ENCODE results near the gene CARMIL1.

Gene CARMIL1

DNA sequence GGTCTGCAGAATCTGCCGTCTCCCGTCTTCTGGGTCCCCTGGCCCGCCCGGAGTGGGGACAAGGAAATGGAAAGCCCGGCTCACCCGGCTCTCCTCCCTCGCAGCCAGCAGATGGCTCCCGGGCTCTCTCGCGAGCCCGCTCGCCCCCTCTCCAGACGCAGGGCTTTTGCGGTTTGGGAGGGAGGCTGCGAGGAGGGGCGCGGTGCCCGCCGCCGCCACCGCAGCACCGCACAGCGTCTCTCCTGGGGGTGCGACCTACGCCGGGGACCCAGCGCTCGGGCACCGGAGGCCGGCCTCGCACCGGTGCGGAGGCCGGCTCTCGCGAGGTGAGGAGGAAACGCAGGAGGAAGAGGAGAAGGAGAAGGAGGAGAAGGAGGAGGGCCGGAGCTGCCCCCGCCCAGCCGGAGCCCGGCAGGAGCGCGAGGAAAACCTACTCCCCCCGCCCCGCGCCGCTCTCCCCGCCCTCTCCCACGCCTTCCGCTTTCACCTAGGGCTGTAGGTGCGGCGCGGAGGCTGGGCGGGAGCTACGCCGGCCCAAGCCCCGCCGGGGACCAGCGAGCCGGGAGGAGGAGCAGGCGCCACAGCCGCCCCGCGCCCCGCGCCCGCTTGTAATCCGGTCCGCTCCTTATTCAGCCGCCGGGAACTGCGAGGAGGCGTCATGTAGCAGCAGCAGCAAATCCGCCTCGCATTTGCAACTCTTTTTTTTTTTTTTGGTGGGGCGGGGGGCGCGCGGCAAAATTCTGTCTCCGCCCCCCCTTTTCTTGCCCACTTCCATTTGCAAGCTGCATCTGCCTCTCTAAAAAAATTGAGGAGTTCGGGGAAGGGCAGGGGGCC, at the start of gene CARMIL1:
CARMIL1 (plus strand) TSS at position 461 of the 834 bp plus-strand sequence. CDS start 422 bp downstream, outside the sequence.
- DNase-seq: peak; percentile 80 to 86
- TF ChIP-seq GATA1 (IDR thresholded peaks at IDR 0.05; ENCODE audit: low read depth, low read length) (no peak), POLR2A (IDR thresholded peaks at IDR 0.05; ENCODE audit: low read length) (no peak)

DNA sequence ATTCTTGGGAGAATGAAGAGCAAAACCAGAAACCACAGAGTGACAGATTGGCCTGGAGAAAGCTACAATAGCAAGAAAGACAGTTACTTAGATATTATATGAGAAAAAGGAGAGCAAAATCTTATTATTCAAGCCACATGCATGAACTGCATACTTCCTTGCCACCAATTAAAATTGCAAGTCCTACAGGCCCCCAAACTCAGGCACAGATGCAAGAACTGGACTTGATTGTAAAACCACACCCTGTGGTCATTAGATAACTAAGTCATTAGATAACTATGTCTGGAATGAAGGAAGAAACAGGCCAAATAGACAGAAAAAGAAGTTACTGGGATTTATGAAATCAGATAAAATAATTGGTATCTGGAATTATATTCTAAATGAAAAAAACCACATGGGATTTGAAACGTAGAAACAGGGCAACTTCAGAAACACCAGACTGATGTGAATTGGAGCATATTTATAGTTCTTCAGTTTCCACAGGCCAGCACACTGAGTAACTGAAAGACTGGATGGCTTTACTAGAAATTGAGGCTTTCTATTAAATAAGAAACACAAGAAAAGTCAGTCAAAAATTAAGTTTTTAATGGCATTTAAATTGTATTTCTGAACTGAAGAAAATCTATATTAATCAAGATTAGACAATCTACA, 49.4 kb upstream of the CARMIL1 start:
- DNase-seq: no peak
- TF ChIP-seq POLR2A (IDR thresholded peaks at IDR 0.05; ENCODE audit: low read length) (no peak), GATA1 (IDR thresholded peaks at IDR 0.05; ENCODE audit: low read depth, low read length) (no peak)

DNA sequence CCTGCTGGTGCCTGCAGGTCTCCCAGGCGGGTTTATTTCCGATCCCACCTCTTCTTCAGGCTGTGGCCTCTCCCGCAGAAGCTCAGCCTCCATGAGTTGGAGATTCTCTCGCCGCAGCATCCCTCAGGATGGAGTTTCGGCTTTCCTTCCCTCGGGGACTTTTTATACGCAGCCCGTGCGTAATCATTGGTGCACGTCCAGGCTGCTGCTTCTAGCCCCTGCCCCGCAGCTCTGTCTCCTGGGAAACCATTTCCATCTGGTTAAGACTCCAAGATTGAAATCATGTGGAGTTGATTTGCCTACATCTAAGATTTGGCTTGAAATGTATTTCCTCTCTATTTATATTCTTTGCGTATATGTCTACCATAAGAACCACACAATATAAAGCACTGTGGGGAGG, 46.7 kb upstream of the CARMIL1 start:
- no peak for DNase-seq
- TF ChIP-seq GATA1 (IDR thresholded peaks at IDR 0.05; ENCODE audit: low read depth, low read length): no peak
- TF ChIP-seq POLR2A (IDR thresholded peaks at IDR 0.05; ENCODE audit: low read length): no peak

DNA sequence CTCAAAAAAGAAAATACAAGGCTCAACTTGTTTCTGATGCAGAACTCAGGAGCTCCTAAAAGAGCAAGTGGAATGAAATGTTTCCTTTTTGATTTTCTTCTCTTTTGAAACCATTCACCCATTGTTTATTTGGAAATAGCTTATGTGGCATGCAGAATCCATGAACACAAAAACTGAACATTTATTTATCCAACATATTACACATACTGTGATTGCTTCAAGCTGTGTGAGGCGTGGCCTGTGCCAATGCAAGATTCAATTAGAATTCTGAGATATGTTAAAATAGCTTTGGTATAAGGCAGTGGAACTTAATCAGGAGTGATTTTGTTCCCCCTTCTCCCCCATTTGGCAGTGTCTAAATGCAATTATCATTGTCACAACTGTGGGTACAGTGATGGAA, 45.9 kb upstream of the CARMIL1 start:
- no peak for DNase-seq
- TF ChIP-seq POLR2A (IDR thresholded peaks at IDR 0.05; ENCODE audit: low read length) (no peak), GATA1 (IDR thresholded peaks at IDR 0.05; ENCODE audit: low read depth, low read length) (no peak)

DNA sequence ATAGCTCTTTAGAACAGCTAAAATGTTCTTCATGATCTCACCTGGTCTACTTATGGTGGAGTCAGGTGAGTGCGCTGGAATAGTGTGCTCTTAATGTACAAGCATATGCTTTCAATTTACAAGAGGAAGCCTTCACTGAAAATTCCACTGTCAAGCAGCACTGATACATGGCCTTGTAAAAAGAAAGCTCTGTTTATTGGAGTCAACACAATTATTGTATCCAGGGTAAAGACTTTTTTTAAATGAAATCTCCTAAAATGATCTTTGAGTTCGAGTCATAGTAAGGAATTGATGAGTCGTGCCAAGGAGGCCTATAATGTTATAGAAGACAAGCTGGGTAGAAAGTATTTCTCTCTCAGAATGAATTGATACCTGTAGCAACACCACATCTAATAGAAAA, 41.6 kb upstream of the CARMIL1 start:
- no peak for TF ChIP-seq POLR2A (IDR thresholded peaks at IDR 0.05; ENCODE audit: low read length)
- no peak for TF ChIP-seq GATA1 (IDR thresholded peaks at IDR 0.05; ENCODE audit: low read depth, low read length)
- DNase-seq: no peak

DNA sequence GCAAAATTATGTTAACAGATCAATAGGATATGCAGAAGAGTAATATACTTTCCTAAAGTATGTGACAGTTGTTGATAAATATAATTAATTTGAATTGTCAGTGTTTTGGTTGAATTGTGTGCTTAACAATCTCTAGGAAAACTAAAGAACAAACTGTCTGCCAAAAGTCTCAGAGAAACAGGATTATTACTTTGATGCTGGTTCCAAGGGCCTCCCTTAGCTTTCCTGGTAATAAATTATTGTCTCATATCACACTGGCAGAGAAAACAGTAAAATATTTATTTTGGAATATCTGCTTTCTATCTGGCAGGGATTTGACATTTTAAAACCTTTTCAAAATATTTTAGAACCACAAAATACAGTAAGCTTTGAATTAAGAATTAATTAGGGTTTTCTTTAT, 40.1 kb upstream of the CARMIL1 start:
- no peak for TF ChIP-seq GATA1 (IDR thresholded peaks at IDR 0.05; ENCODE audit: low read depth, low read length)
- no peak for TF ChIP-seq POLR2A (IDR thresholded peaks at IDR 0.05; ENCODE audit: low read length)
- DNase-seq: no peak

DNA sequence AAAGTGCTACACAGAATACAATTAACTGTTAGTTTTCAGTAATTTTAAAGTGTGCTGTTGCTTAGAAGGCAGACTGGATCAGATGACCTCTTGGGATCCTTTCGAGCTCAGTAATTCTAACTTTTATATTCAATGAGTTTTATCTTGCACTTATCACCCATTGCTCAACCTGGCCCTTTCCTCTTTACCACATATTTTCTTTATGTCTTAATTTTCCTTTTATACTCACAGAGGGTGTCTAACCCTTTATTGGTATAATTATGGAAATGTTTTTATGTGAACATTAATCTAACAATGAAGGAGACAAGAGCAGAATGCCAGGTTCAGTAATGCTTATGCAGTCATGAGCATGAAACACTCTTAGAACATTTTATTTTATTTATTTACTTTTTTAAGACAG, 39.7 kb upstream of the CARMIL1 start:
- no peak for DNase-seq
- no peak for TF ChIP-seq GATA1 (IDR thresholded peaks at IDR 0.05; ENCODE audit: low read depth, low read length)
- no peak for TF ChIP-seq POLR2A (IDR thresholded peaks at IDR 0.05; ENCODE audit: low read length)

DNA sequence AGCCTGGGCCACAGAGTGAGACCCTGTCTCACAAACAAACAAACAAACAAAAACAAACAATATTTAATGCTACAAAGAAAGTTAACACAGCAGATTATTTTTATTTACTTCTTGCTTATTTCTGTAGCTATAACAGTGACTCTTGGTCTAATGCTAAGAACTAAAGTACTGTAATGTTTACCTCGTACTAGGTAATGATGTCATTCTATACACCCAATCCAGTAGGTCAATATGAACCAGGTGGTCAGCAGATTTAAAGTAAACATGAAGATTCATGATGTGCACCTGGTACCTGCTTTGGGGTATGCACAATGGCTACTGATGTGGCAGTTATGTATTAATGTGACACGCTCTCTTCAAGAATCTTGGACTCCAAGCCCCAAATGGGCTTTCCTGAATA, 36.6 kb upstream of the CARMIL1 start:
- no peak for DNase-seq
- TF ChIP-seq POLR2A (IDR thresholded peaks at IDR 0.05; ENCODE audit: low read length) (no peak), GATA1 (IDR thresholded peaks at IDR 0.05; ENCODE audit: low read depth, low read length) (no peak)

DNA sequence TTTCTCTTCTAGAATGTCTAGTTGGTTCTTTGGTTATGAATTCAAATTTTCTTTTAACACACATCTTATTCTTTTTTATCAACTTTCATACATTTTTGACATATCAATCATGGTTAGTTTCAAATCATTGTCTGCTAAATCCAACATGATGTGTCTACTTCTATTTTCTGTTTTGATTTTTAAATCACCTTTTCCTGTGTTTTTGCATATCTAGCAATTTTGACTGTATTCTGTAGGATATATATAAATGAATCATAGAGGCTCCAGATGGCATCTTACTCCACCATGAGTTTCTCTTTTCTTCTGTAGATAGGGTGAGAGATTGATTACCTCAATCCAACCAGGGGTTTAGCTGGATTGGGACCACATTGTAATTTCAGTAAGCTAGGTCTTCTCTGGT, 34.3 kb upstream of the CARMIL1 start:
- DNase-seq: no peak
- TF ChIP-seq GATA1 (IDR thresholded peaks at IDR 0.05; ENCODE audit: low read depth, low read length) (no peak), POLR2A (IDR thresholded peaks at IDR 0.05; ENCODE audit: low read length) (no peak)

DNA sequence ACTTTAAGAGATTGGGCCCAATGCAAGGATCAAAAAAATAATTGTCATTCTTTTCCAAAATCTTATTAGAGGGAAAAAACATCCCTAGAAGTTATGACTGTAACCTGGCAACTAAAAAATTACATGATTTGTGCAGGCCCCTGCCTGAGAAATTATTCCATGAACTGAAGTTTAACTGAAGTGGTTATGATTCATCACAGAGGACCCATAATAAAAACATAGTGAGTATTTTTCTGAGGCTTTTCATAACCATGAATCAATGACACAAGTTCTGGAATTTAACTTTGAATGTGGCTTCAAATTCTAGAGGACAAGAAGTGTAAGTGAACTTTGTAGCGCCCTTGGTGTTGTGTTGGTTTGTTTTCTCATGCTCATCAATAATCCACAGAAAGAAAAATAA, 31.1 kb upstream of the CARMIL1 start:
- DNase-seq: no peak
- TF ChIP-seq GATA1 (IDR thresholded peaks at IDR 0.05; ENCODE audit: low read depth, low read length) (no peak), POLR2A (IDR thresholded peaks at IDR 0.05; ENCODE audit: low read length) (no peak)

DNA sequence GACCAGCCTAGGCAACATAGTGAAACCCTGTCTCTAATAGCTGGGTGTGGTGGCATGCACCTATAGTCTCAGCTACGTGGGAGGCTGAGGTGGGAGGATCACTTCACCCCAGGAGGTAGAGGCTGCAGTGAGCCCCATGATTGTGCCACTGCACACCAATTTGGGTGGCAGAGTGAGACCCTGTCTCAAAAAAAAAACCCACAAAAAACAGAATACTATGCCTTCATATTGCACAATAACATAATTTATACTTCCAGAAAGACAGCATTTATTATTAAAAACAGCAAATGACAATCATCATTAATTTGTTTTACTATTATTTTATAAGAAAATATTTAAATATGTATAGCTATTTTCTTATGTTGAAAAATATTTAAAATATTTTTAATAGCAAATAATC, 30.0 kb upstream of the CARMIL1 start:
- no peak for TF ChIP-seq POLR2A (IDR thresholded peaks at IDR 0.05; ENCODE audit: low read length)
- TF ChIP-seq GATA1 (IDR thresholded peaks at IDR 0.05; ENCODE audit: low read depth, low read length): no peak

DNA sequence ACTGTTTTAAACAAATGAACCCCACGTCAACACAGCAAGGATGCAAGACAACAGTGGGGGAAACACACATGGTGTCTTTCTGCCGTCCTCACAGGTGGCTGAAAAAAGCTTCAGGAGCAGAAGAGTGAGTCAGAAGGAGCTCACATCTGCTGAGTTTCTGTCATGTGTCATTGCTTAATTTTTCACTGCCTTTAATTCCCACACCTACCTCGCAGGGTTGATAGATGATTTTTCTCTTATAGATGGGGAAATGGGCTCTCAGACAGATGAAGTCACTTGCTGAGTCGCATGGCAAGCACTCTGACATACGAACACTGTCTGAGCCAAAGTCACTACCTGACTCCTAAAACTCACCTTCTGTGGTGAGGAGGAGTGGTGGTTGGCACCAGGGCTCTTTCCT, 28.3 kb upstream of the CARMIL1 start:
- DNase-seq: no peak

More for the DNA sequence above, 30.0 kb upstream of the CARMIL1 start:
- DNase-seq: no peak

DNA sequence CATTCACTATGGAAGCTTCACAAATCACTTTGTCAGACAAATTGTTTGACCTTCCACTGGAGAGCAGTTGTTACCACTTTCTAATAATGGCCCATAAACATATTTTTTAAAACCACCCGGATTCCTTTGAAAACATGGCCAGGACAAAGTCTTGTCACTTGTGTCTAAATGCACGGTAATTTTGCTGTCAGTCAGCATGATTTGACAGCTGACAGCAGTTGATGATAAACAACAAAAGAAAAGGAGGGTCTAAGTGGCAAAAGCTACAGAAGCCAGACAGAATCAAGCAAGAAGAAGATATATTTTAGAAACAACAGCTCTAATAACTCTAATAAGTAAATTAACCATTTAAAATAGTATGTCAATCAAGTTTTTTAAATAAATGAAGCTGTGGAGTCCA, 27.7 kb upstream of the CARMIL1 start:
- DNase-seq: no peak
- TF ChIP-seq GATA1 (IDR thresholded peaks at IDR 0.05; ENCODE audit: low read depth, low read length) (no peak), POLR2A (IDR thresholded peaks at IDR 0.05; ENCODE audit: low read length) (no peak)

More for the DNA sequence above, 28.3 kb upstream of the CARMIL1 start:
- TF ChIP-seq GATA1 (IDR thresholded peaks at IDR 0.05; ENCODE audit: low read depth, low read length) (no peak), POLR2A (IDR thresholded peaks at IDR 0.05; ENCODE audit: low read length) (no peak)

DNA sequence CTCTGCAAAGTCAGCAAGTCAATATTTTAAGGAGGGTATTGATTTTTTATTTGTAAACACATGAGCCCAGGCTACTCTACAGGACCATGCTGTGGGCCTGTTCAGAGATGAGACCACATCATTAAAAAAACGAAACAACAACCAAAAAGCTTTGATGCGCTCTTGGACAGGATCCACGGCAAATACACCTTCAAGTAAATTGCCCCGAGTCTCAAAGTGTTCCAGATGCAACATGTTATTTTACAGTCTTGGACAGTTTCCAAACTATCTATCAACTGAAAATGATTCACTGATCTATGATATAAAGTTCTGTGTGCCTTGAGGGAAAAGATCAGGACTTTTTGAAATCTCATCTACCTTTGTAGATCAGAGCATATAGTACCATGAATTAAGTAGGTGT, 25.8 kb upstream of the CARMIL1 start:
- no peak for DNase-seq
- TF ChIP-seq POLR2A (IDR thresholded peaks at IDR 0.05; ENCODE audit: low read length) (no peak), GATA1 (IDR thresholded peaks at IDR 0.05; ENCODE audit: low read depth, low read length) (no peak)

DNA sequence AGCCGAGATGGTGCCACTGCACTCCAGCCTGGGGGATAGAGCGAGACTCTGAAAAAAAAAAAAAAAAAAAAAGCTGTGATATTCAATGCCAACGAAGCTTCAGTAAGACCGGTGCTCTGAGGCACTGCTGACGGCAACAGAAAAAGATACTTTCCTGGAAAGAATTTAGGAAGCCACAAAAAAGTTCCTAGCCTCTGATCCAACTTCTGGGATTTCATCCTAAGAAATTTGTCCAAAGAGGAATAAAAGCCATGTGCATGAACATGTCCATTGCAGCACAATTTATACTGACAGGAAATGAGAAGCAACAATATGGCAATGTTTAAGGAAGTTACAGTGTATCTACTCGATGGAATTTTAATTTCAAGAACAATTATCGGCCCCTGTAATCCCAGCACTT, 24.5 kb upstream of the CARMIL1 start:
- no peak for DNase-seq
- TF ChIP-seq GATA1 (IDR thresholded peaks at IDR 0.05; ENCODE audit: low read depth, low read length): no peak
- TF ChIP-seq POLR2A (IDR thresholded peaks at IDR 0.05; ENCODE audit: low read length): no peak
